Esophagus mucosa (tissue), 1 donor: ENCODE measurements around the gene PGS1. TPM values are rescaled to one million over a fixed set of nuclear protein-coding genes. Genes with fewer than 3 reads are reported as not detected.
"Not testable (repeated sequence)": the region's sequence is repeated elsewhere in the genome, so short reads cannot be mapped to it uniquely, and the experiment has no call there.

Source experiments
- ATAC-seq: fragments of 200-7000 bp; cut with Tn5 transposase; one replicate; pipeline ENCODE4 v1.9.1; 2020
- total RNA-seq: library from RNA; stranded (reverse); gene quantifications from one replicate; pipeline ENCODE4 v1.2.4, GENCODE V29; 2023
- donor health status: DM: yes; HTN: yes; CAD: no.

The PGS1 gene
- total RNA-seq, 1 donor from 2014 or later = 15.9 TPM

DNA sequence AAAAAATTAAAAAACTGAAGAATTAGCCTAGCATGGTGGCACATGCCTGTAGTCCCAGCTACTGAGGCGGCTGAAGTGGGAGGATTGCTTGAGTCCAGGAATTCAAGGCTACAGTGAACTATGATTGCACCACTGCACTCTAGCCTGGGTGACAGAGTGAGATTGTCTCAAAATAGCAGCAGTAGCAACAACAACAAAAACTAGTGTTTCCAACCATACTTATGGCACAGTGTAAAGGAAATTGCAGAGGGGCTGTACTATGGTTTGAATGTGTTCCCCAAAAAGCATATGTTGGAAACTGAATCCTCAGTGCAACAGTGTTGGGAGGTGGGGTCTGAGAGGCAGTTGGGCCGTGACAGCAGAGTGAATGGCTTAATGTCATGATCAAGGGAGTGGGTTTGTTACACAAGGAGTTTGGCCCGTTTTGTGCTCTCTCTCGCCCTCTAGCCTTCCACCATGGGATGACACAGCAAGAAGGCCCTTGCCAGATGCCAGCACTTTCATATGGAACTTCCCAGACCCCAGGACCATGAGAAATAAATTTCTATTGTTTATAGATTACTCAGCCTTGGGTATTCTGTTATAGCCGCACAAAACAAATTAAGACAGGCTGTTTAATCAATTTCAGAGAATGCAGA, 70.0 kb downstream of the PGS1 start:
- no peak for ATAC-seq

DNA sequence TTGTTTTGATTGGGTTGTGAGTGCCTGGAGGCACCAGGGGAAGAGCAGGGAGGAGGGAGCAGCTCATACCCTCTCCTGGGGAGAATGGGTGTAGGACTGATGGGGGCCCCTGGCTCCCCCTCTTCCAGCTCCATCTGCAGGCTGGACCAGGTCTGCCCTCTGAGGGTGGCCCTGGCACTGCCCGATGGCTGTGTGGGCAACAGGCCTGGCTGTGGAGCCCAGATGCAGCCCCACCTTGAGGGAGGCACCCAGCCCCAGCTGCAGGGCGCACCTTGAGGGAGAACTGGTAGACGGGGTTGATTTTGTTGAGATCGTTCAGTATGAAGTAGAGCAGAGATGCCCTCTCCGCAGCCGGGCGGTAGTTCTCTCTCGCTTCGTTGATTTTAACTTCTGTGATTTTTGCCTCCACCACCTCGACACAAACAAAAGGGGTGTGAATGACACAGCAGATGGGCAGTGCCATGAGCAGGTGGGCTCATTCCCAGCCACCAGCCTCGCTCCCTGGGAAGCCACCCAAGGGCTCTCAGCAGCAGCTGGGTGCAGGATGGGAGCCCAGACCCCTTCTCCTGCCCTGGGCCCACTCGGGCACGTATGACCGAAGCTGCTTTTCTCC, 71.6 kb downstream of the PGS1 start:
- peak; percentile 25 for ATAC-seq

DNA sequence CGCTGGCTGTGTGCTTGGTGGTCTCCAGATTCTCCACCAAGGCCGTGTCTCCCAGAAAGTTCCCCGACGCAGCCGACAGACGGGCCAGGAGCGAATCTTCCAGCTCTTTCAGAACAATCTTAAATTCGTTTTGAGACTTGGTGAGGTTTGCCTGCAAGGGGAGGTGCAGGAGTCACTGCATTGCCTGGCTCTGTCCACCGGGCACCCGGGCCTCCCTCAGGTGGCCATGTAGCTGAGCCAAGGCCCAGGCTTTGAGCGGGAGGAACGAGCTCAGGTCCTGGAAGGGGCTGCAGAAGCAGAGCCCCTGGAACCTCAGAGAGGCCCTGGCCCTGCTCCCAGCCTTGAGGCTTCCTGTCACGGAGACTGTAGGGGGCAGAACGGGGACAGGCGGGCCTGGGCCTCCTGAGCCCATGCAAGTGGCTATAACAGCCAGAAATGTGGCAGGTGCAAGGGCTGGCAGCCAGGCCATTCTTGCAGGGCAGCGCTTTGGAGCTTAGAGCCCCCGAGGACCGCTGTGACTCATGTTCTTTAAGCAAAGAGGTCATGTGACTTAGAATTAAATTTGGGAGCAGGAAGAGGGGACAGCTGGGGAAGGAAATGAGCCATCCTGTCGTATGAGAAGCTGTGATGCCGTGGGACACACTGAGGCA, 72.4 kb downstream of the PGS1 start:
- ATAC-seq = no peak

DNA sequence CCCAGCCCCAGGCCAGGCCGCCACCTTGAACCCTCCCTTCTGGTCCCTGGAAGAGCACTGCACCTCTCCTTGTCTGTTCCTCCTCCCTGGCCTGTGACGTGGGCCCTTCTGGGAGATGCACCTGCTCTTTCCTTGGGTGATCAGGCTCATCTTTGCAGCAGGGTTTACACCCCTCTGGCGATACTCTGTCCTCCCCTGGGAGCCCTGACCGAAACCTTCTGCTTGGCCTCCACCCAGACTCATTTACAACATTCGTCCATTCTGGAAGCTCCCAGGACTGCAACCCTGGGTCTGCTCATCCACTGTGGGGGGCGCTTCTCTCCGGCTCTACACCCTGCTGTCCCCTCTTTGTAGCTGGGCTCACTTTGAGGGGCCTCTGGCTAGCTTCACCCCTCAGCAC, 73.3 kb downstream of the PGS1 start:
- ATAC-seq = no peak

DNA sequence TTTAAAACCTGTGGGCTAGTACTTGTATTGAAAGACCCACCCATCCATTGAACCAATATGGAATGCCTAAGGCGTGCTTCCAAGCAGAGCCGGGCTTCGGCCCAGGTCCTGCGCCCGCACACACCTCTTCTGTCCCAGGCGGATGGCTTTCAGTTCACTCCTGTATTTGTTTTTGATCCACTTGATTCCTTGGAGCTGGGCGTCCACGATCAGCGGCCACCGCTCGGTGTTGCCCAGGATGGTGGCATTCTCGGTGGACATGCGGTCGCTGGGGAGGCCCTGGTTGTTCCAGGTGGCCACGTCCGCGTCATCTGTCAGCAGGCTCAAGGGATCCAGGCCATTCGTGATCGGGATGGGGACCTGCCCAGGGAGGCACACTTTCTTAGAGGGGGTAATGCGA, 75.9 kb downstream of the PGS1 start:
- no peak for ATAC-seq

DNA sequence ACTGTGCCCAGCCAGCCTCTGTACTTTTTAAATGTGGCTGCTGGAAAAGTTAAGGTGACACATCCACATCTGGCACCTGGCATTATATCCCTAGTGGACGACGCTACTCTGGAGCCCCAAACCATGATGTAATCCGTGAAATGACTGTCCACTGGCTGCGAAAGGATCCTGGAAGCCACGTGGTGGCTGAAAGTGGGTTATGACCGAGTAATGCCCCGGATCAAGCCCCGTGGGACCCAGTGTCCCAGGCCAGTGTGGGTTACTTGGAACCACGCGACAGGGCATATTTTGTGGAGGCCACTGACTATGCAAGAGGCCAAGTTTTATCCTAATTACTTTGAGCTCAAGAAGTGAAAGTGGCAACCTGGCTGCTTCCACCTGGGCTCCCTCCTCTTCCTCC, 79.6 kb downstream of the PGS1 start:
- no peak for ATAC-seq

DNA sequence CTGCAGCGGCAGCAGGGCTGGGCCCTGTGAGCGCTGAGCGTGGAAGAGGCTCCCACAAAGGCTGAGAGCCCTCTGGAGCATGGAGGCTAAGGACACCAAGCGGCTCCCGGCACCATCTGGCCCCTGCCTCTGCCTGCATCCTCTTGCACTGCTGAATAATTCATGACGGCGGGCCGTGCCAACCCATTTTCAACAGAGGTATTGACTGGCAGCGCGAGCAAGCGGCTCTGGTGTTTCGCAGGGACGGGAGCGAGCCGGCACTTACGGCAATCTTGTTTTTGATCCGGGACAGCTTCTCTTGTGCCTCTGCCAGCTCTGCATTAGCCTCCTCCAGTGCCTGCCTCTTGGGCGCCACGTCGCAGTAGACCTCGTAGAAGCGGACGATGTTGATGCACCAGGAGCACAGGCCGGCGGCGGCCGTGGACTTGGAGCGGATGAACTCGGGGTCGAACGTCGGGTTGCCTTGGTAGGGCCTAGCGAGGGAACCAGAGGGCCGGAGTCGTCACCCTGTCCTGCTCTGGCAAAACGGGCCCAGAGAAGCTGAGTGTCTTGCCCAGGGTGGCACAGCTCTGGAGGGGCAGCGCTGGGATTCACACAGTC, 80.4 kb downstream of the PGS1 start:
- no peak for ATAC-seq

DNA sequence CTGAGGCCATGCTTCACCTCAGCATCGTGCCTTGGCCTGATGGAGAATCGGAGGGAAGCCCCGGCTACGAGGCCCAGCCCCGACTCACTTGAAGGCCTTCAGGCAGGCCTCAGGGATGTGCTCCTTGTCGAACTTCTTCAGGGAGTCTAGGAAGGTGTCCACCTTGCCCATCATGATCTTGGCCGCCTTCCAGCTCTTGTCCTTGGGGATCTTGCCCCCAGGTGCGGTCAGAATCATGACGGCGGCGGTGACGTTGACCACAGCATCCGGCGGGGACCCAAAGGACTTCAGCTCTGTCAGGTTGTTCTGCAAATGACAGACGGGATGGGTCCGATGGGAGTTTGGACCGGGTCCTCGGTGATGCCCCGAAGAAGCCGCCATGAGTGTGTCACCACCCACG, 81.2 kb downstream of the PGS1 start:
- ATAC-seq = no peak

DNA sequence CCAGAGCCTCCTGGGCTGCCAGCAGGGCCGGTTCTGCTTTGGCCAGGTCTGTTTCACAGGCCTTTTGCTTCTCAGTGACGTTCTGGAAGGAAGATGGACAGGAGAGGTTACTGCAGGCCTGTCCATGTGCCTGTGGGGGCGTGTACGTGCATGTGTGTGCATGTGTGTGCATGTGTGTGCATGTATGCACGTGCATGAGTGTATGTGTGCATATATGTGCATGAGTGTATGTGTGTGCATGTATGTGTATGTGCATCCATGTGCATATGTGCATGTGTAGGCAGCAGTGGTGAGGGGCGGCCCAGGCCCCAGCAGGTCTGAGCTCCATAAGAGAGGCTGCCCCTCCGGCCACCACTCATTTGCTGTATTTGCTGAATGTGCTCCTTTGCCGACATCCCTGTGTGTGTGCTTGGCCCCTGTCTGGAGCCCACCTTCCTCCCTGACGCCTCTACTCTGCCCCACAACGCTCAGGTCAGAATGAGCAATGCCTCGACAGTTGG, 81.8 kb downstream of the PGS1 start:
- ATAC-seq = peak; percentile 24

DNA sequence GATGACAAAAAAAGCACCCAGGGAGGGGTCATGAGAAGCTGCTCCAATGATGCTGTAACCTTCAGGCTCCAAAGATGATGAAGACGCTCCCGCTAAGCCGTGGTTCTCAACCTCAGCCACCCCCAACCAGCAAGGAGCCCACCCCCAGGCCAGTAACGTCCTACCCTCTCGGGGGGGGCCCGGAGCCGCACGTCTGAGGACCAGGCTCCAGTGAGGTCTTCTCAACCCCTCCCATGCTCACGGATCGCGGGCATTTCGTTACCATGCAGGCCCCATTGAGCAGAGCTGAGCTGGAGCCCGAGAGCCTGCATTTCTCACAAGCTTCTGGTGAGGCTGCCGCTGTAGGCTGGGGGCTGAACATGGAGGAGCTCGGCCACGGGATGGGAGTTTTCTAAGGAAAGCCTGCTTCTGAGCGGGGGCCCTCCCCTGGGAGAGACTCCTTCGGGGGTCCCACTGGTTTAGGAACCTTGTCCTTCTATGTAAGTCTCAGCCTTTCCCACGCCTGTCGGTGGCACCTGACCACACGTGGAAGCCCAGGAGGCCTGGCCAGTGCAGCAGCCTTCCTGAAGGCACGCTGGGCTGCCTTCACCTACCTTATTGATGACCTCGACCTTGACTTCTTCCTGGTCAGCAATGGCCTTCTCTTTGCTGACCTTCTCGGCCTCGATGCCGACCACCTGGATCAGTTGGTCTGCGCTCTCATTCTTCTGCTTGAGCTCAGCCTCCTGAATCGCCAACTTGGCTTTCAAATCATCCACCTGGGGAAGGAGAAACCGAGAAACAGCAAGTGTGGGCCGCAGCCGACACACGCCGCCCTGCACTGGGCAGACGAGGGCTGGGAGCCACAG, 82.7 kb downstream of the PGS1 start:
- no peak for ATAC-seq

DNA sequence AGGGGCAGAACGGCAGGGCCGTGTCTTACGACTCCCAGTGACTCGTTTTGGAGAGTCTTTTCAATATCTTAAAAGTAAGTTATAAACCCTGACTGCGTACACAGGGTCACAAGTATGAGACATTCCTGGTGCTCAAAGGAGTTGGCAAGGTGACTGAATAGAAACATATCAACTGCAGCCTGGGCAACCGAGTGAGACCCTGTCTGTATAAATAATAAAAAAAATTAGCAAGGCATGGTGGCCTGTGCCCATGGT, 83.3 kb downstream of the PGS1 start:
- ATAC-seq = no peak

DNA sequence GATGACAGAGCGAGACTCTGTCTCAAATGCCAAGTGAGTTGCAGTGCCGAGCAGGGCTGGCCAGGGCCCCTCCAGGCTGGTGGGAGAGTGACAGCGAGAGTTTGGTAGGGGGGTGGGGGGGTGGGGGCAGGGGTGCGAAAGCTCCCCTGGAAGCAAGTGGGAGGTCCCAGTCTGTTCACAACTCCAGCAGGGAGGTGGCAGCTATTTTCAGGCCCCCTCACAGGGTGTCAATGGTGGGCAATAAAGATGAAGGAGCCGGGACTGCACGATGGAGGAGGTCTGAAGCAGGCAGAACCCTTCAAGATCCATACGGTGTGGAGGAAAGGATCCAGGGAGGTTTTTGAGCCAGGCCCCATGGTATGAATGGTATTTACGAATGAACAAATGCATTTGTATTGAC, 83.7 kb downstream of the PGS1 start:
- ATAC-seq = no peak

DNA sequence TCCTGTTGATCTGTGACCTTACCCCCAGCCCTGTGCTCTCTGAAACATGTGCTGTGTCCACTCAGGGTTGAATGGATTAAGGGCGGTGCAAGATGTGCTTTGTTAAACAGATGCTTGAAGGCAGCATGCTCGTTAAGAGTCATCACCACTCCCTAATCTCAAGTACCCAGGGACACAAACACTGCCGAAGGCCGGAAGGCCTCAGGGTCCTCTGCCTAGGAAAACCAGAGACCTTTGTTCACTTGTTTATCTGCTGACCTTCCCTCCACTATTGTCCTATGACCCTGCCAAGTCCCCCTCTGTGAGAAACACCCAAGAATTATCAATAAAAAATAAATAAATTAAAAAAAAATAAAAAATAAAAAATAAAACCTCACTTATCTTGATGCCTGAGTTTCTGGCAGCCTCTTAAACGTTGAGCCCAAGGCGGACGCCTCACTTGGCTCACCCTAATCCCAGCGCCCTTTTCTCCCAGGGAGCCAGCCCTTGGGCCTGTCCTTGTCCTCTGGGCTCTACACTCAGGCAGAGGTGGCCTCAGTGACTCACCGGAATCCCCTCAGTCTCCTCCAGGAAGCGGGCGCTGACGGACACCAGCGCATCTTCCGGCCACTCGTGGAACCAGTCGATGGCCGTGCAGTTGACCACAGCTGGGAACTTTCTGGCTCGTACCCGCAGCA, 87.8 kb downstream of the PGS1 start:
- not testable (repeated sequence) for ATAC-seq

DNA sequence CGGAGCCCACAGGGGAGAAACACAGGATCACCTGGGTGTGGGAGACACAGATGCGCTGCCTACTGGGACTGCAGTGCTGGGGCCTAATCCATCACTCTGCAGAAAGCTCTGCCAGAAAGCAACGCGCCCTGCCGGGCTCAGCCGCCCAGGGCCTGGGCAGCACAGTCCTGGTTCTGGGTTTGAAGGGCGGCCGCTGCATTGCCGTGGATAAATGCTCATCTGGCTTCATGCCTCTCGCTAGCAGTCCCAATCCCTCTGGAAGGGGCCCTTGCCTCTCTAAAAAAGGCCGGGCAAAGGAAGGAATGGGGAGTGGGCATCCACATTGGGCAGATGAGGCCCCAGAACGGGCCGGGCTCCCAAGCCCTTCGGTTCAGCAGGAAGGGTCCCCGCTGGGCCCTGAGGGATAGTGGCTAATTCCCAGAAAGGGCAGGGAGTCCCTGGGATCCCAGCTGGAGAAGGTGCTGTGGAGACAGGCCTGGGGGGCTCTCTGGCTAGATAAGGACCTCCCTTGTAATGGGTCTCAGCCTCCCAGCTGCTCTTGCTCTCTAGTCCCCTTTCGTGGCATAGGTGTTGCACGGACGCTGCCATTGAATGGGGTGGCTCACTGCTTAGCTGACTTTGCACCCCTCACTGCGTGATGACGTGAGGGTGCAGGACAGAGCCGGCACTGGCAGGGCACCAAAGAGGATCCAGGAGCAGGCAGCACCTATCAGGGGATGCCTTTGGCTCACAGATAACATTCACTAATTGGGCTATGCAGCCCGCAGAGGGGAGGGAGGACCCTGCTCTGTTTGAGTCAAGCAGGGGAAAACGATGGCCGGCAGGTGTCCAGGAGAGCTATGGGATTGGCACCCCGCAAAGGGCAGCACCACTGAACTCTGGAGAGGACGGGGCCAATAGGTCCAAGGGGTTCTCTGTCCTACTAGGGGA, 88.6 kb downstream of the PGS1 start:
- peak; percentile 18 for ATAC-seq

DNA sequence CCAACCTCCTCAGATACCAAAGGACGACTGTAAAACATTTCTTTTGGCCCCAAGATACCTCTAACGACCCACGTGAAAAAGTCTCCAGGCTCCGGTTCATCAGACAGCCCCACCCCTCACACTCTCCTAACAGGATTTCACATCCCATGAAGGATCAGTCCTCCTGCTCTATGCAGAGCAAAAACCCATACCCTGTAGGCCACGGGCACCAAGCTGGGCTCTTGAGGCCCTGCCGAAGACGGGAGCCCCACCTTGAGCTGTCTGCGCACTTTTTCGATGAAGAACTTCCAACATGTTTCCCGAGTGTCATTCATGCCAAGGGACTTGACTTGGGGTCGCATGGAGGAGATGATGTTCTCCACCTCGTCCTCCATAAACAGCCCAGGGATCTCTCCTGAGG, 89.9 kb downstream of the PGS1 start:
- ATAC-seq = no peak

DNA sequence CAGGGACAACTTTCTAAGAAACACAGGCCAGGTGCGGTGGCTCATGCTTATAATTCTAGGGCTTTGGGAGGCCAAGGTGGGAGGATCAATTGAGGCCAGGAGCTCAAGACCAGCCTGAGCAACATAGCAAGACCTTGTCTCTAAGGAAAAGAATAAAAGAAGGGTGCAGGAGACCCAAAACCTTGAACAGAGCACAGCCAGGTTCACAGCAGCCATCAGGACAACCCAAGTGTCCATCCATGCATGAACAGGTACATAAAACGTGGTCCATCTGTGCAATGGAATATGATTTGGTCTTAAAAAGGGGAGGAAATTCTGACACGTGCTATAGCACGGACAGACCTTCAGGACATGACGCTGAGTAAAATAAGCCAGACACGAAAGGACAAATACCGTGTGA, 91.0 kb downstream of the PGS1 start:
- ATAC-seq = no peak

DNA sequence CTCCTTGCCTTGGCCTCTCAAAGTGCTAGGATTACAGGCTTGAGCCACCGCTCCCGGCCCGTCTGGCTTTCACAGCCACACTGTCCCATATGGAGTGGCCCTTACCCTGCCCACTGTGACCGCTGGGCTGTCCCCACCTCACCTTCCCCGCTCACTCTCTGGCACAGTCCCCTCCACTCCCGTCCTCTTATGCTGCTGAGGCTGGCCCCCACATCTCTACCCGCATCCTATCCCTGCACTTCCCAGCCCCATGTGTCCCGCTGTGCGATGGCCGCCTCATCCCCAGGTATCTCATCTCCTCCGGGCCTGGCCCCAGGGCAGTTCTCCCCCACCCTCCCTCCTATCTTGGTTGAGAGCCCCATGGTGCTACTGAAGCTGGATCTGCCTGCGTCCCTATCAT, 93.2 kb downstream of the PGS1 start:
- ATAC-seq = peak; percentile 37

DNA sequence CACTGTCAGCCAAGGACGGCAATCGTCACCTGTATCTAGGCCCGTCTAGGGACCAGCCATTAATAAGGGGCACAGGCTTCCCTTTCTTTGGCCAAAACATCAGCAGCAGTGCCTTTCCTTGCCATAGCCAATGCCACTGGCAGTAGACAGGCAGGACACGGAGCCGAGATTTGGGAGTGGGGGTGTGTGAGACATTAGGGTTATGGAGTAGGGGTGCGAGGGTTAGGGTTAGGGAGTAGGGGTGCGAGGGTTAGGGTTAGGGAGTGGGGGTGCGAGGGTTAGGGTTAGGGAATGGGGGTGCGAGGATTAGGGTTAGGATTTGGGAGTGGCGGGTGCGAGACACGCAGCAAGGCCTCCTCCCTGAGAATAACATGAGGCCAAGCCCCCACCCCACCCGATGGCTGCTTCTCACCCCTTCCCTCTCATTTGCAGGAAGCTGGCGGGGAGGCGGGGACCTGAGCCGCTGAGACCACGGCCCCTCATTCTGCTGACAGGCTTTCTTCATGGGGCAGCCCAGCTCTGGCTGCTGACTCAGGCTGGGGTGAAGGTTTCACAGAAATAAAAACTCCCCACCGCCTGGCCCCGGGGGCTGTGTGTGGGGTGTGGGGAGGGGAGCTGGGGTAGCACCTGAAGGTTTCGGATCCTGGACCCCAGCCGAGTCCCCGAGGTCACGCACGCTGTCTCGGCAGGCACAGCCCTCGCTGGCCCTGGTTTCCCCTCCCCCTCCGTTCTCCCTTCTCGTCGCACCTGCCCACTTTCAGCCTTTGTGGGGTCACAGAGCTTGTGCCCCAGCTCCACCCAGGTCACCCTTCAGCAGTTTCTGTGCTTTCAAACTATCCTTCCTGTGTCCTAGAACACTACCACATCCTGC, 93.8 kb downstream of the PGS1 start:
- no peak for ATAC-seq

DNA sequence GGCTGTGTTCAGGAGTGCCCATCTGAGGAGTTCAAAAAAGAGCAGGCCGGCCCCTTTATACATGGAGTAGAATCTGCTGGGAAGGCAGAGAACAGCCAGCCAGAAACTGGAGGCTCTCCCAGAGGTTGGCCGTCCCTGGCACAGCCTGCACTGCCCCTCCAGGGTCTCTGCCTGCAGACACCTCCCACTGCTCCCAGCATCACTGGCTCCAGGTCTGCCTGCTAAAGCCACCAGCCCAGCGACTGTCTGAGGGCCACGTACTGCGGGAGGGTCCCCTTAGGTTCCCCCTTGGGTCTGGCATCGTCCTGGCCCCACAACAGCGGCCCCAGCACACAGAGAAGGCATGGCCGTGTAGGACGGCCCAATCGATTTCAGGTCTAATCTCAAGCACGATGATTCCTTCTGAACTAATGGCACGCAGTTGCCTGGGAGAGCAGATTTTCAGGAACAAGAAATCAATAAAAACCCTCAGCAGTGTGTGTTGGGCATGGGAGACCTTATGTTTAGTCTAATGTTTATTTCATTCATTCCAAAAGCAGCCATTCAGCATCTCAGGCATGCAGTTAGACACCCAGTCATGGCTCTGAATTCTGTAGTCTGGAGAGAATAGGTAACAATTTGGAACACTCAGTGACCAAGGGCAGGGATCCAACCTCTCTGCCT, 95.6 kb downstream of the PGS1 start:
- no peak for ATAC-seq
